K562 treated with DMSO at 1 percent for 4 hours (cell line): ENCODE results near the gene ZNF10. TPM values are rescaled to one million over a fixed set of nuclear protein-coding genes. Genes with fewer than 3 reads are reported as not detected.

Experiments
- total RNA-seq: library from RNA; unstranded; fragments of 300-600 nt; gene quantifications from 2 replicates; pipeline ENCODE4 v1.2.3, GENCODE V29; 2022; ENCODE audit not compliant: insufficient read depth

ZNF10 gene
- 7.2 and 10.5 TPM in 2 replicates for total RNA-seq

GRCh38 chr12:133130038-133130807, at the start of gene ZNF10, which contains the start of gene ZNF891:
Gene ZNF10, plus strand, starts transcription at chr12:133130627. Its CDS starts 13,866 bp downstream, at chr12:133144493.
Gene ZNF891, minus strand, starts transcription at chr12:133130274. Its CDS starts 8,356 bp downstream, at chr12:133121918.

GRCh38 chr12:133181238-133181959, 51.0 kb downstream of the ZNF10 start, which contains the start of gene ZNF268:
Gene ZNF268, plus strand, starts transcription at chr12:133181495. Its CDS starts 503 bp downstream, at chr12:133181998.

Other genes starting within 250 kb of the ZNF10 start
- 20.2 and 25.5 TPM in 2 replicates for gene CHFR, start 243.0 kb upstream of the ZNF10 start, total RNA-seq
- gene ZNF605, start 174.3 kb upstream of the ZNF10 start, total RNA-seq: 0.52 and 2.4 TPM in 2 replicates
- gene ZNF26, start 144.3 kb upstream of the ZNF10 start, total RNA-seq: 5.3 and 5.4 TPM in 2 replicates
- gene ZNF84, start 93.1 kb upstream of the ZNF10 start, total RNA-seq: 7.4 and 8.2 TPM in 2 replicates
- 10.2 and 15.1 TPM in 2 replicates for gene ZNF140, start 49.7 kb upstream of the ZNF10 start, total RNA-seq
- gene ZNF891, start 353 bp upstream of the ZNF10 start, total RNA-seq: 0.33 TPM in 2 replicates
- 4.5 and 5.4 TPM in 2 replicates for gene ZNF268, start 50.9 kb downstream of the ZNF10 start, total RNA-seq
- not detected in 2 replicates for gene ANHX, start 105.2 kb downstream of the ZNF10 start, total RNA-seq